GM12878 (cell line): ENCODE results near the gene SMKR1. TPM values are rescaled to one million over a fixed set of nuclear protein-coding genes. Genes with fewer than 3 reads are reported as not detected.

Source experiments
- ATAC-seq: fragments of 200-7000 bp; cut with Tn5 transposase; 3 replicates; pipeline ENCODE4 v1.9.1; 2020; ENCODE audit warnings: mild to moderate bottlenecking, moderate library complexity
- BruUV-seq: library from RNA; stranded (reverse); fragments of 400-500 nt; replicated peaks from 2 replicates; lab custom pipeline; 2021; lab: Mats Ljungman, UMichigan
- CTCF ChIA-PET: fragments of 300-600 bp; sonication (Branson Sonifier 250); formaldehyde crosslinking; extraction: SDS; loops from one replicate; lab custom pipeline; 2021; ENCODE audit warnings: inconsistent platforms; lab: Yijun Ruan, JAX
- POLR2A ChIA-PET: fragments of 350-600 bp; formaldehyde crosslinking; extraction: SDS; loops from one replicate; lab custom pipeline; 2021; ENCODE audit warnings: inconsistent platforms; lab: Charles Lee
- RAD21 ChIA-PET: fragments of 300-600 bp; sonication (Branson Sonifier 250); formaldehyde crosslinking; loops from one replicate; lab custom pipeline; 2023; ENCODE audit warnings: antibody characterized with exemption; ENCODE audit not compliant: unreplicated experiment; lab: Charles Lee
- SMC1A ChIA-PET: fragments of 300-600 bp; sonication (Branson Sonifier 250); formaldehyde crosslinking; loops from one replicate; lab custom pipeline; 2023; ENCODE audit not compliant: unreplicated experiment, uncharacterized antibody; lab: Charles Lee
- DNase-seq: peaks from one replicate; pipeline ENCODE4 v3.0.0-alpha.2; 2011; ENCODE audit warnings: low read depth, low spot score
- FAIRE-seq: peaks from 3 replicates; lab custom pipeline; 2011; peaks lifted over from hg19 to GRCh38; lab: Jason Lieb, UNC
- H2AFZ ChIP-seq: 2 replicates; pipeline ENCODE4 v1.6.0; 2011; ENCODE audit warnings: low read depth, low read length, control low read depth; ENCODE audit not compliant: control insufficient read depth
- H3K27ac ChIP-seq: 2 replicates; pipeline ENCODE4 v1.5.1; 2011; ENCODE audit warnings: control low read depth; ENCODE audit not compliant: control insufficient read depth, insufficient read depth
- H3K27me3 ChIP-seq, 2 experiments: replicated peaks in 1 of 2; 2 replicates each; pipeline versions ENCODE4 v1.6.0 to v1.6.1; 2011; ENCODE audit warnings: low read length in 1 of 2; ENCODE audit not compliant: control insufficient read depth in 2 of 2, insufficient read depth in 2 of 2
- H3K36me3 ChIP-seq, 2 experiments: 2 replicates each; pipeline ENCODE4 v1.5.1; 2011; ENCODE audit warnings: low read length in 1 of 2; ENCODE audit not compliant: control insufficient read depth in 2 of 2, insufficient read depth in 2 of 2
- H3K4me1 ChIP-seq: 2 replicates; pipeline ENCODE4 v1.6.1; 2011; ENCODE audit warnings: mild to moderate bottlenecking, low read length, moderate library complexity, mixed read lengths; ENCODE audit not compliant: control insufficient read depth, insufficient read depth
- H3K4me2 ChIP-seq: 2 replicates; pipeline ENCODE4 v1.6.0; 2011; ENCODE audit warnings: control low read depth; ENCODE audit not compliant: control insufficient read depth, insufficient read depth
- H3K4me3 ChIP-seq: fragments of 200-600 bp; sonication (generic); 2 replicates; pipeline ENCODE4 v1.5.1; 2016
- H3K79me2 ChIP-seq: 2 replicates; pipeline ENCODE4 v1.6.0; 2011; ENCODE audit warnings: low read length; ENCODE audit not compliant: control insufficient read depth, insufficient read depth
- H3K9ac ChIP-seq: 2 replicates; pipeline ENCODE4 v1.8.0; 2011; ENCODE audit warnings: low read length, control low read depth, mixed read lengths; ENCODE audit not compliant: control insufficient read depth, insufficient read depth
- H3K9me3 ChIP-seq: replicated peaks from 3 replicates; pipeline ENCODE4 v1.5.1; 2011; ENCODE audit warnings: mild to moderate bottlenecking, low read length; ENCODE audit not compliant: control insufficient read depth, insufficient read depth
- H4K20me1 ChIP-seq: 2 replicates; pipeline ENCODE4 v1.6.0; 2011; ENCODE audit not compliant: control insufficient read depth, insufficient read depth
- IKZF2 ChIP-seq, 2 experiments: fragments of 450-650 bp; IDR thresholded peaks; 2 replicates each; pipeline ENCODE4 v1.6.1; 2017; ENCODE audit warnings: mild to moderate bottlenecking in 2 of 2, moderate library complexity in 2 of 2
- SMAD5 ChIP-seq: IDR thresholded peaks from 2 replicates; pipeline ENCODE4 v1.6.1; 2016; ENCODE audit warnings: antibody characterized with exemption, low read depth
- TCF12 ChIP-seq: IDR thresholded peaks from 2 replicates; pipeline ENCODE4 v1.6.1; 2011; ENCODE audit warnings: low read depth, mild to moderate bottlenecking, low read length
- TCF3 ChIP-seq: IDR thresholded peaks from 2 replicates; pipeline ENCODE4 v1.6.1; 2012; ENCODE audit warnings: low read depth, mild to moderate bottlenecking, low read length, borderline replicate concordance; ENCODE audit not compliant: insufficient read depth
- USF1 ChIP-seq: IDR thresholded peaks from 2 replicates; pipeline ENCODE4 v1.6.1; 2011; ENCODE audit warnings: borderline replicate concordance, low read depth, mild to moderate bottlenecking, moderate library complexity, mixed read lengths, low read length; ENCODE audit not compliant: insufficient read depth; ENCODE audit errors: extremely low read length
- WGBS: methylation state at CpG from one replicate; pipeline ENCODE4 v1.1.6; 2016; ENCODE audit warnings: low lambda C conversion rate; ENCODE audit not compliant: insufficient replicate concordance, insufficient coverage; ENCODE audit errors: missing lambda C conversion rate; 5-methylcytosine and 5-hydroxymethylcytosine counted together
- in situ Hi-C: fragments of 300-500 bp; cut with MboI; formaldehyde crosslinking; loops from 9 replicates; pipeline ENCODE4 v1.14.3; 2018; ENCODE audit warnings: mixed read lengths
- intact Hi-C: fragments of 100-400 bp; cut with micrococcal nuclease; formaldehyde crosslinking; loops from one replicate; pipeline ENCODE4 v1.14.2; 2022; ENCODE audit not compliant: unreplicated experiment
- polyA plus RNA-seq, 11 experiments: library from polyadenylated mRNA; depleted of rRNA in 4 of 11; unstranded in 6 of 11; stranded (reverse) in 5 of 11; fragments of >200 nt; fragmentation: Nextera tagmentation in 4 of 11; fragmentation: Illumina TruSeq in 1 of 11; extraction: Ambion mirVana in 4 of 11; extraction: Trizol in 1 of 11; gene quantifications; 1 replicate in 1 of 11; 2 replicates in 10 of 11; pipeline versions ENCODE4 v1.2.1 to v1.2.3, GENCODE V29; 2011 to 2016; ENCODE audit warnings: inconsistent platforms in 2 of 11, missing spikeins in 2 of 11, low read depth in 1 of 11
- total RNA-seq, 4 experiments: library from RNA; depleted of rRNA in 3 of 4; stranded (reverse); fragments of >200 nt in 3 of 4; fragmentation: Illumina TruSeq in 1 of 4; extraction: Trizol in 1 of 4; gene quantifications; 2 replicates each; pipeline versions ENCODE4 v1.2.1 to v1.2.3, GENCODE V29; 2013 to 2021
- TF ChIP-seq, protein P1 (sequence below): IDR thresholded peaks from 2 replicates; pipeline ENCODE4 v1.6.1; 2012; ENCODE audit warnings: low read depth, low read length, improper control_type of control experiment
- TF ChIP-seq, protein P2 (sequence below): IDR thresholded peaks from 2 replicates; pipeline ENCODE4 v1.6.1; 2011; ENCODE audit warnings: mild to moderate bottlenecking, low read depth, low read length, moderate library complexity; ENCODE audit not compliant: insufficient replicate concordance
- TF ChIP-seq, protein P3 (sequence below): fragments of 450-650 bp; IDR thresholded peaks from 2 replicates; pipeline ENCODE4 v1.6.1; 2016; ENCODE audit warnings: mild to moderate bottlenecking
- TF ChIP-seq, protein P4 (sequence below): fragments of 450-650 bp; conservative IDR thresholded peaks from 2 replicates; pipeline ENCODE4 v1.6.1; 2017; ENCODE audit warnings: mild to moderate bottlenecking, moderate library complexity
- TF ChIP-seq, protein P5 (sequence below): fragments of 450-650 bp; formaldehyde crosslinking; IDR thresholded peaks from 2 replicates; pipeline ENCODE4 v1.4.0; 2020; ENCODE audit warnings: mild to moderate bottlenecking, moderate library complexity

Gene SMKR1
- total and polyA plus RNA-seq, 10 of the 15 experiments (the other 5 are each of a cell fraction or from before 2014, with no cell fraction given), result 0.37 to 2.6 (median 0.83) TPM

- FAIRE-seq (no peak), DNase-seq (no peak), ATAC-seq (no peak)
- ChIA-PET CTCF (no interaction called here), POLR2A (no interaction called here), SMC1A (no interaction called here), RAD21 (no interaction called here)
- Histone ChIP-seq H3K9me3 (no peaks in the 10 kb centered on the region), H4K20me1 (no peaks in the 10 kb centered on the region), H3K4me3 (no peak overlapping the region), H3K27me3 (no peaks in the 10 kb centered on the region), H3K79me2 (no peaks in the 10 kb centered on the region), H2AFZ (no peak overlapping the region), H3K9ac (no peak overlapping the region), H3K36me3 (no peaks in the 10 kb centered on the region), H3K27ac (no peak overlapping the region), H3K4me2 (no peak overlapping the region), H3K4me1 (no peaks in the 10 kb centered on the region)
- no TSS peak for BruUV-seq
- intact Hi-C loops, result no loop called here
- WGBS, result 75% methylated on average over 9 of the region's 10 CpGs
- in situ Hi-C loops, result no loop called here
- TF ChIP-seq USF1 (no peak), TCF12 (no peak), TCF3 (no peak), SMAD5 (no peak), IKZF2 (IDR thresholded peaks at IDR 0.05) (no peak)
- TF ChIP-seq, protein P1, sequence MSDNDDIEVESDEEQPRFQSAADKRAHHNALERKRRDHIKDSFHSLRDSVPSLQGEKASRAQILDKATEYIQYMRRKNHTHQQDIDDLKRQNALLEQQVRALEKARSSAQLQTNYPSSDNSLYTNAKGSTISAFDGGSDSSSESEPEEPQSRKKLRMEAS, result no peak
- TF ChIP-seq, protein P2, sequence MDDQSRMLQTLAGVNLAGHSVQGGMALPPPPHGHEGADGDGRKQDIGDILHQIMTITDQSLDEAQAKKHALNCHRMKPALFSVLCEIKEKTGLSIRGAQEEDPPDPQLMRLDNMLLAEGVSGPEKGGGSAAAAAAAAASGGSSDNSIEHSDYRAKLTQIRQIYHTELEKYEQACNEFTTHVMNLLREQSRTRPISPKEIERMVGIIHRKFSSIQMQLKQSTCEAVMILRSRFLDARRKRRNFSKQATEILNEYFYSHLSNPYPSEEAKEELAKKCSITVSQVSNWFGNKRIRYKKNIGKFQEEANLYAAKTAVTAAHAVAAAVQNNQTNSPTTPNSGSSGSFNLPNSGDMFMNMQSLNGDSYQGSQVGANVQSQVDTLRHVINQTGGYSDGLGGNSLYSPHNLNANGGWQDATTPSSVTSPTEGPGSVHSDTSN, result no peak
- TF ChIP-seq, protein P3, sequence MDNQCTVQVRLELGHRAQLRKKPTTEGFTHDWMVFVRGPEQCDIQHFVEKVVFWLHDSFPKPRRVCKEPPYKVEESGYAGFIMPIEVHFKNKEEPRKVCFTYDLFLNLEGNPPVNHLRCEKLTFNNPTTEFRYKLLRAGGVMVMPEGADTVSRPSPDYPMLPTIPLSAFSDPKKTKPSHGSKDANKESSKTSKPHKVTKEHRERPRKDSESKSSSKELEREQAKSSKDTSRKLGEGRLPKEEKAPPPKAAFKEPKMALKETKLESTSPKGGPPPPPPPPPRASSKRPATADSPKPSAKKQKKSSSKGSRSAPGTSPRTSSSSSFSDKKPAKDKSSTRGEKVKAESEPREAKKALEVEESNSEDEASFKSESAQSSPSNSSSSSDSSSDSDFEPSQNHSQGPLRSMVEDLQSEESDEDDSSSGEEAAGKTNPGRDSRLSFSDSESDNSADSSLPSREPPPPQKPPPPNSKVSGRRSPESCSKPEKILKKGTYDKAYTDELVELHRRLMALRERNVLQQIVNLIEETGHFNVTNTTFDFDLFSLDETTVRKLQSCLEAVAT, result no peak
- TF ChIP-seq, protein P4, sequence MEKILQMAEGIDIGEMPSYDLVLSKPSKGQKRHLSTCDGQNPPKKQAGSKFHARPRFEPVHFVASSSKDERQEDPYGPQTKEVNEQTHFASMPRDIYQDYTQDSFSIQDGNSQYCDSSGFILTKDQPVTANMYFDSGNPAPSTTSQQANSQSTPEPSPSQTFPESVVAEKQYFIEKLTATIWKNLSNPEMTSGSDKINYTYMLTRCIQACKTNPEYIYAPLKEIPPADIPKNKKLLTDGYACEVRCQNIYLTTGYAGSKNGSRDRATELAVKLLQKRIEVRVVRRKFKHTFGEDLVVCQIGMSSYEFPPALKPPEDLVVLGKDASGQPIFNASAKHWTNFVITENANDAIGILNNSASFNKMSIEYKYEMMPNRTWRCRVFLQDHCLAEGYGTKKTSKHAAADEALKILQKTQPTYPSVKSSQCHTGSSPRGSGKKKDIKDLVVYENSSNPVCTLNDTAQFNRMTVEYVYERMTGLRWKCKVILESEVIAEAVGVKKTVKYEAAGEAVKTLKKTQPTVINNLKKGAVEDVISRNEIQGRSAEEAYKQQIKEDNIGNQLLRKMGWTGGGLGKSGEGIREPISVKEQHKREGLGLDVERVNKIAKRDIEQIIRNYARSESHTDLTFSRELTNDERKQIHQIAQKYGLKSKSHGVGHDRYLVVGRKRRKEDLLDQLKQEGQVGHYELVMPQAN, result no peak
- TF ChIP-seq, protein P5, sequence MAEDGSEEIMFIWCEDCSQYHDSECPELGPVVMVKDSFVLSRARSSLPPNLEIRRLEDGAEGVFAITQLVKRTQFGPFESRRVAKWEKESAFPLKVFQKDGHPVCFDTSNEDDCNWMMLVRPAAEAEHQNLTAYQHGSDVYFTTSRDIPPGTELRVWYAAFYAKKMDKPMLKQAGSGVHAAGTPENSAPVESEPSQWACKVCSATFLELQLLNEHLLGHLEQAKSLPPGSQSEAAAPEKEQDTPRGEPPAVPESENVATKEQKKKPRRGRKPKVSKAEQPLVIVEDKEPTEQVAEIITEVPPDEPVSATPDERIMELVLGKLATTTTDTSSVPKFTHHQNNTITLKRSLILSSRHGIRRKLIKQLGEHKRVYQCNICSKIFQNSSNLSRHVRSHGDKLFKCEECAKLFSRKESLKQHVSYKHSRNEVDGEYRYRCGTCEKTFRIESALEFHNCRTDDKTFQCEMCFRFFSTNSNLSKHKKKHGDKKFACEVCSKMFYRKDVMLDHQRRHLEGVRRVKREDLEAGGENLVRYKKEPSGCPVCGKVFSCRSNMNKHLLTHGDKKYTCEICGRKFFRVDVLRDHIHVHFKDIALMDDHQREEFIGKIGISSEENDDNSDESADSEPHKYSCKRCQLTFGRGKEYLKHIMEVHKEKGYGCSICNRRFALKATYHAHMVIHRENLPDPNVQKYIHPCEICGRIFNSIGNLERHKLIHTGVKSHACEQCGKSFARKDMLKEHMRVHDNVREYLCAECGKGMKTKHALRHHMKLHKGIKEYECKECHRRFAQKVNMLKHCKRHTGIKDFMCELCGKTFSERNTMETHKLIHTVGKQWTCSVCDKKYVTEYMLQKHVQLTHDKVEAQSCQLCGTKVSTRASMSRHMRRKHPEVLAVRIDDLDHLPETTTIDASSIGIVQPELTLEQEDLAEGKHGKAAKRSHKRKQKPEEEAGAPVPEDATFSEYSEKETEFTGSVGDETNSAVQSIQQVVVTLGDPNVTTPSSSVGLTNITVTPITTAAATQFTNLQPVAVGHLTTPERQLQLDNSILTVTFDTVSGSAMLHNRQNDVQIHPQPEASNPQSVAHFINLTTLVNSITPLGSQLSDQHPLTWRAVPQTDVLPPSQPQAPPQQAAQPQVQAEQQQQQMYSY, result no peak
These were observed 11.2 kb downstream of the SMKR1 start for GRCh38 chr7:129513546-129513945.
